ENCODE measurements around the gene EYS.
"Not testable (repeated sequence)": the region's sequence is repeated elsewhere in the genome, so short reads cannot be mapped to it uniquely, and the experiment has no call there.

Gene EYS

DNA sequence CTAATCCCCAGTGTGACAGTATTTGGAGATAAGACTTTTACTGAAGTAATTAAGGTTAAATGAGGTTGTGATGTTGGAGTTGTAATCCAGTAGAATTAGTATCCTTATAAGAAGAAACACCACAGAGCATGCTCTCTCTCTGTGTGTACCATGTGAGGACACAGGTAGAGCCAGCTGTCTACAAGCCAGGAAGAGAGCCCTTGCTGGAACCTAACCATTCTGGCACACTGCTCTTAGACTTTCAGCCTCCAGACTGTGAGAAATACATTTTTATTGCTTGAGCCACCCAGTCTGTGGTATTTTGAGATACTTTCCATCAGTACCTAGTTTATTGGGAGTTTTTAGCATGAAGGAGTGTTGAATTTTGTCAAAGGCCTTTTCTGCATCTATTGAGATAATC lies 1961.2 kb downstream of the EYS start:
- Histone ChIP-seq H3K4me3 (no peak overlapping the region), H3K27ac (no peak overlapping the region)
- TF ChIP-seq, protein P1, sequence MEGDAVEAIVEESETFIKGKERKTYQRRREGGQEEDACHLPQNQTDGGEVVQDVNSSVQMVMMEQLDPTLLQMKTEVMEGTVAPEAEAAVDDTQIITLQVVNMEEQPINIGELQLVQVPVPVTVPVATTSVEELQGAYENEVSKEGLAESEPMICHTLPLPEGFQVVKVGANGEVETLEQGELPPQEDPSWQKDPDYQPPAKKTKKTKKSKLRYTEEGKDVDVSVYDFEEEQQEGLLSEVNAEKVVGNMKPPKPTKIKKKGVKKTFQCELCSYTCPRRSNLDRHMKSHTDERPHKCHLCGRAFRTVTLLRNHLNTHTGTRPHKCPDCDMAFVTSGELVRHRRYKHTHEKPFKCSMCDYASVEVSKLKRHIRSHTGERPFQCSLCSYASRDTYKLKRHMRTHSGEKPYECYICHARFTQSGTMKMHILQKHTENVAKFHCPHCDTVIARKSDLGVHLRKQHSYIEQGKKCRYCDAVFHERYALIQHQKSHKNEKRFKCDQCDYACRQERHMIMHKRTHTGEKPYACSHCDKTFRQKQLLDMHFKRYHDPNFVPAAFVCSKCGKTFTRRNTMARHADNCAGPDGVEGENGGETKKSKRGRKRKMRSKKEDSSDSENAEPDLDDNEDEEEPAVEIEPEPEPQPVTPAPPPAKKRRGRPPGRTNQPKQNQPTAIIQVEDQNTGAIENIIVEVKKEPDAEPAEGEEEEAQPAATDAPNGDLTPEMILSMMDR (IDR thresholded peaks at IDR 0.05), result no peak
- DNase-seq (ENCODE audit: low spot score), result no peak

DNA sequence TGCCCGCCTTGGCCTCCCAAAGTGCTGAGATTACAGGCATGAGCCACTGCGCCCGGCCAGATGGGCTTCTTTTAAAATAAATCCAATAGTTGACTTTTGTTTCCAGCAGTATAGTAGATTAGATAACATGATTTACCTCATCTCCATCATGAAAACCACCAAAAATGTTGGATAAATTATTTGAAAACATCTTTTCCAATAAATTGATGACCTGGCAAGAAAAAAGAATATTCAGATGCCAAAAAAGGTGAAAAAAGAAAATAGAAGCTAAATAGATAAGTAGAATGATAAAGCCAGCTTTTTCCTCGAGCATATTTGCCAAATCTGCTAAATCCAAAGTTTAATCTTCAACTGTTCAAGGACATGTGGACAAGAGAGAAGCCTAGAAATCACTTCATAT lies 1962.2 kb downstream of the EYS start:
- Histone ChIP-seq H3K4me3 (no peak overlapping the region), H3K27ac (no peak overlapping the region)
- DNase-seq (ENCODE audit: low spot score), result no peak
- TF ChIP-seq, protein P1 (IDR thresholded peaks at IDR 0.05), result no peak

GRCh38 chr6:63743691-63744090 lies 1963.3 kb downstream of the EYS start:
- TF ChIP-seq, protein P1 (IDR thresholded peaks at IDR 0.05), result no peak
- no peak for DNase-seq (ENCODE audit: low spot score)
- Histone ChIP-seq H3K4me3 (no peak overlapping the region), H3K27ac (no peak overlapping the region)

DNA sequence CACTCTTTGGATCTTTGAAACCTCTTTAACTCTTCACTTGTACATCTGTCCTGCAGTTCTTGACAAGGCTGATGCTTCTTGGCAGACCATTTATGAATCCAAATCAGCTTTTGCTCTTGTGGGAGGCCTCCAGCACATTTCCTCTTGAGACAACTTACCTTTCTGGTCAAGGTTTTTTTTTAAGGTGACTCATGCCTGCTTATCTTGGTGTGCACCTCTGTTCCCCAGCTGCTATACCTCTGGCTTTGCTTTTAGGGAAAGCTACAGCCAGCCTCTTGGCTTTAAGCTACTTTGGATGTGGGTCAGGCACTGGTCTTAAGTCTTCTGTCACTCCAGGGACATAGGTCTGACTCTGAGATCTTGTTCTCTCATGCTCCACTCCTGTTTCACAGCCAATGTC lies 1965.0 kb downstream of the EYS start:
- H3K27ac ChIP-seq, result no peak overlapping the region
- DNase-seq (ENCODE audit: low spot score), result no peak
- TF ChIP-seq, protein P1 (IDR thresholded peaks at IDR 0.05), result no peak
- no peak overlapping the region for H3K4me3 ChIP-seq

DNA sequence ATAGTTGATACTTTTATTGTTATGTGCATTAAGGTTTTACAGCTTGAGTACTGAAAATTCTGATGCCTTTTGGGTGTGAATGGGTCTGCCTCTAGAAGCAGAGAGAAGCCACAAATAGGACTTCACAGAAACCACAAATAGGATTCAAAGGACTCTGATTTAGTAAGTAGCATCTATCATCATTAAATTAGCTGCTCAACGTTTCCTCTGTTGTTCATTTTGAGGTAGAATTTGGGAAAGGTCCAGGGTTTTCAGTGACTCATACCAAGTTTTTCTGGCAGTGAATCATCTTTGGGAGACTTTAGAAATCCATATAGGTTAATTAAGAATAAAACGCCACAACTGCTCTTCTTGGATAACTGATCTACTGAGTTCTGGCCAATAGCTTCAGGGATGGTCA lies 1966.3 kb downstream of the EYS start:
- no peak for DNase-seq (ENCODE audit: low spot score)
- Histone ChIP-seq H3K4me3 (no peak overlapping the region), H3K27ac (no peak overlapping the region)
- TF ChIP-seq, protein P1 (IDR thresholded peaks at IDR 0.05), result no peak

DNA sequence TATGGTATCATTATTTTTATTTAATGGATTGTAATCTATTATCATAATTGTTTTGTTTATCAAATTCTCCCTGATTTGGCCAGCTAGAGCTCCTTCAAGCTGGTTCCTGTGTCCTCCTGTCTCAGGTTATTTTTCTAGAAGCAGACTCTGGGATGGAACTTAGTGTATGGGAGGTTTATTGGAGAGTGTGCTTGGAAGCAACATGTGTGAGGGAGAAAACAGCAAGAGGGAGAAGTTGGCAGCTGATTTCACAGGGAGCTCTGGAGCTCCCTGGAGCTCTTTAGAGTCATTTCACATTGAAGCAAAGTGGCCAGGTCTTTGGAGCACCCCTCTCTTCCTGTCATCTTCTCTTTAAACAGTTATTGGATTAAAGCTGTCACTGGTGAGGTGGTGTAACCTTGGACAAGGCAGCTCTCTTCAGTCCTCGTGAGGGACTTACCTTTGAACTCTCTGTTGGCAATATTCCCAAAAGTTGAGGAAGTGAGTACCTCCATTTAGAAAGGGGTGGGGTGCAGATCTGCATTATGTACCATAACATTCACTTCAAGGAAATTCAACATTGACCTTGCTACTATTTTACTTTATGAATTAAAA lies 1967.8 kb downstream of the EYS start:
- no peak overlapping the region for H3K27ac ChIP-seq
- TF ChIP-seq, protein P1 (IDR thresholded peaks at IDR 0.05), result no peak
- no peak overlapping the region for H3K4me3 ChIP-seq
- no peak for DNase-seq (ENCODE audit: low spot score)

- DNase-seq (ENCODE audit: low spot score); H3K27ac ChIP-seq: not testable (repeated sequence)
Measured at GRCh38 chr6:63738190-63738589, 1968.8 kb downstream of the EYS start.

GRCh38 chr6:63734923-63735322 lies 1972.1 kb downstream of the EYS start:
- TF ChIP-seq, protein P1 (IDR thresholded peaks at IDR 0.05), result no peak
- DNase-seq (ENCODE audit: low spot score), result no peak
- Histone ChIP-seq H3K27ac (no peak overlapping the region), H3K4me3 (no peak overlapping the region)

More at GRCh38 chr6:63738190-63738589, 1968.8 kb downstream of the EYS start:
- not testable (repeated sequence) for H3K4me3 ChIP-seq
